ENCODE data around the gene PCDH9. TPM values are rescaled to one million over a fixed set of nuclear protein-coding genes. Genes with fewer than 3 reads are reported as not detected.

PCDH9 gene
- total and polyA plus RNA-seq, 2 of the 4 experiments (the other 2 are of a cell fraction), result 2.2 to 10.2 TPM

DNA sequence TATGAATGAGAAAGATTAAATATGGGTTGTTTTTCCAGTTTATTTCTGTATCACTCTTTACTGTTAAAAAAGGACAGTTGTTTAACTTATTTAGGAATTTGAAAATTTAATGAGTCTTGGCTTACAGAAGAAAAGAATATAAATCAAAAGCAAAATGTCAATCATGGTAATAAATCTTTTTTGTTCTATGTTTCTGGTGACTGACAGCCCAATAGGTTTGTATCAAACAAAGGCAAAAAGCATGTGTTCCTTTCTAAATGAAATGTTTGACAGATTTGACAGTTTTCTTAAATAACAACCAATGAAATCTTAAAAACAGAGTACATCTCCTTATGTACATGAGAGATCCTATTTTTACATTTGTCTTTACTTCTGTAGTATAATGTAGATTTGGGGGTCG is 11.0 kb downstream of the PCDH9 start:
- H4K20me1 ChIP-seq (ENCODE audit: insufficient read depth, low read length), result no peaks in the 10 kb centered on the region
- no peak overlapping the region for H3K4me2 ChIP-seq (ENCODE audit: low read depth, low read length)
- no peak overlapping the region for H2BK5ac ChIP-seq (ENCODE audit: low read depth, low read length, poor library complexity, severe bottlenecking)
- no peak overlapping the region for H3K4ac ChIP-seq (ENCODE audit: low read depth, low read length)
- H3K9ac ChIP-seq (ENCODE audit: low read depth, low read length), result no peak overlapping the region
- no peaks in the 10 kb centered on the region for H3K36me3 ChIP-seq (ENCODE audit: control insufficient read depth, insufficient read depth, low read length)
- H2BK120ac ChIP-seq (ENCODE audit: low read depth, low read length), result no peak overlapping the region
- H2AFZ ChIP-seq (replicated peaks; ENCODE audit: low read length, poor library complexity), result no peak overlapping the region
- ChIA-PET POLR2A (ENCODE audit: unreplicated experiment) (no interaction called here), CTCF (no interaction called here)
- H2BK15ac ChIP-seq (ENCODE audit: low read depth, low read length), result no peak overlapping the region
- no peak overlapping the region for H3K27ac ChIP-seq (ENCODE audit: insufficient read depth, low read length)
- in situ Hi-C loops (cut with MboI; ENCODE audit: low sequenced_read_pairs) (no loop called here), dilution Hi-C loops (cut with HindIII; ENCODE audit: low sequenced_read_pairs, unreplicated experiment) (no loop called here), intact Hi-C loops (cut with micrococcal nuclease) (no loop called here)
- DNase-seq (no peak), ATAC-seq (ENCODE audit: low read depth) (no peak)
- no peak overlapping the region for H2BK20ac ChIP-seq (ENCODE audit: low read depth, low read length)
- no peak overlapping the region for H4K8ac ChIP-seq (ENCODE audit: low read depth in 2 of 2, low read length in 2 of 2)
- H3K9me1 ChIP-seq (ENCODE audit: insufficient read depth, low read length), result no peaks in the 10 kb centered on the region
- H3K23ac ChIP-seq (ENCODE audit: low read depth, low read length), result no peak overlapping the region
- H2AK5ac ChIP-seq (ENCODE audit: low read depth, low read length), result no peak overlapping the region
- WGBS, 2 experiments (ENCODE audit: extremely low coverage in 2 of 2, insufficient read length in 1 of 2), result no CpG with 5 or more reads among the region's 1 CpG
- H2AK9ac ChIP-seq (replicated peaks; ENCODE audit: low read depth, low read length, poor library complexity), result no peak overlapping the region
- no peak overlapping the region for H3K14ac ChIP-seq (replicated peaks; ENCODE audit: low read depth, low read length)
- H3K56ac ChIP-seq (ENCODE audit: extremely low read depth, insufficient read depth, low read length), result no peak overlapping the region
- H3K18ac ChIP-seq (ENCODE audit: low read depth, low read length), result no peak overlapping the region
- H3K27me3 ChIP-seq (ENCODE audit: control insufficient read depth, insufficient read depth, low read length), result no peaks in the 10 kb centered on the region
- 0 out of 4 replicates have a peak, but pooled peaks cover 0 to 3% of the 10 kb centered on the region in 2 experiments for H3K79me1 ChIP-seq (ENCODE audit: low read depth in 1 of 2, low read length in 2 of 2)
- H3K4me3 ChIP-seq (ENCODE audit: insufficient read depth, low read depth, low read length), result no peak overlapping the region
- peaks cover 2% of the 10 kb centered on the region for H3K4me1 ChIP-seq (ENCODE audit: control insufficient read depth, insufficient read depth, low read length)
- no peak for TF ChIP-seq SMC3 (IDR thresholded peaks at IDR 0.05; ENCODE audit: low read depth, low read length)
- no peak for TF ChIP-seq FOS (IDR thresholded peaks at IDR 0.05; ENCODE audit: low read depth, low read length)
- no peak for TF ChIP-seq RCOR1 (IDR thresholded peaks at IDR 0.05; ENCODE audit: insufficient replicate concordance, low read length)
- TF ChIP-seq RAD21 (IDR thresholded peaks at IDR 0.05; ENCODE audit: low read length), result no peak
- no peak for TF ChIP-seq NFE2L2 (IDR thresholded peaks at IDR 0.05; ENCODE audit: low read depth, low read length)
- TF ChIP-seq, protein P1, sequence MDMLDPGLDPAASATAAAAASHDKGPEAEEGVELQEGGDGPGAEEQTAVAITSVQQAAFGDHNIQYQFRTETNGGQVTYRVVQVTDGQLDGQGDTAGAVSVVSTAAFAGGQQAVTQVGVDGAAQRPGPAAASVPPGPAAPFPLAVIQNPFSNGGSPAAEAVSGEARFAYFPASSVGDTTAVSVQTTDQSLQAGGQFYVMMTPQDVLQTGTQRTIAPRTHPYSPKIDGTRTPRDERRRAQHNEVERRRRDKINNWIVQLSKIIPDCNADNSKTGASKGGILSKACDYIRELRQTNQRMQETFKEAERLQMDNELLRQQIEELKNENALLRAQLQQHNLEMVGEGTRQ (IDR thresholded peaks at IDR 0.05; ENCODE audit: low read depth, low read length), result no peak
- TF ChIP-seq CEBPB (IDR thresholded peaks at IDR 0.05; ENCODE audit: low read depth, low read length), result no peak
- TF ChIP-seq MAFK (IDR thresholded peaks at IDR 0.05; ENCODE audit: low read depth, low read length), result no peak
- TF ChIP-seq MXI1 (IDR thresholded peaks at IDR 0.05; ENCODE audit: borderline replicate concordance, low read depth, low read length), result no peak
- TF ChIP-seq CHD1 (IDR thresholded peaks at IDR 0.05; ENCODE audit: low read depth, low read length), result no peak
- BruUV-seq (replicated peaks), result no TSS peak
- no peaks in the 10 kb centered on the region for H3K9me3 ChIP-seq (ENCODE audit: control insufficient read depth, insufficient read depth, low read length)
- no peak overlapping the region for H4K91ac ChIP-seq (ENCODE audit: insufficient read depth, low read depth, low read length)
- H4K5ac ChIP-seq (ENCODE audit: low read depth, low read length), result no peak overlapping the region

All from IMR-90 (cell line).